ENCODE measurements around the gene ADD1.

DNA sequence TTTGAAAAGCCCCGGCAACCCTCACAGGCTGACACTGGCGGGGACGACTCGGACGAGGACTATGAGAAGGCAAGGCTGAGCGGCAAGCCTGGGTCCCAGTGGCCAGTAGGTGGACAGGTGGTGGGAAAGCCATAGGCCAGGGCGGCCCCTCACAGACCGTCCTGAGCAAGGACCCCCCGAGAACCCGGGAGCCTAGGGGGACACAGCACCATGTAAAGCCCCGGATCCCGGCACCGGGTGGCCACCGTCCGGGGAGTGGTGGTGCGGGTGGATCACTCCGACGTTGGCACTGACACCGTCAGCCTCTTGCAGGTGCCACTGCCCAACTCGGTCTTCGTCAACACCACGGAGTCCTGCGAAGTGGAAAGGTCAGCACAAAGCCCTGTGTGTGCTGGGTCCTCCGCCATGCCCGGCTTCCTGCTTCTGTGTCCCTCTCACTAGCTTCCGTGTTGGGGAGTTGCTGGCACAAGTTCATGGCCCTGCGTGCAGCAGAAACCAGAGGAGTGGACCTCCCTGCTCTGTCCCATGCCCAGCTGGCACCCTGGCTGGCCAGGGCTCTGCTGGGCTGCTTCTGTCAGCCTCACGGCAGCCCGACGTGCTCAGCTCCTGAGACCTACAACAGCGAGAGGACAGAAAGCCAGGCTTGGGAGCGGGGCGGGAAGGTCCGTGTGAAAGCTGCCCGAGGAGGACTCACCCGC is 11.9 kb upstream of the ADD1 start:
- no peak for TF ChIP-seq CTCF (IDR thresholded peaks at IDR 0.05)
- TF ChIP-seq EZH2 (IDR thresholded peaks at IDR 0.05; ENCODE audit: borderline replicate concordance, insufficient read depth, low read depth, low read length, poor library complexity, severe bottlenecking) = no peak
